H1 (cell line): ENCODE data around the gene CNN3. TPM values are rescaled to one million over a fixed set of nuclear protein-coding genes. Genes with fewer than 3 reads are reported as not detected.

Experiments
- GTF2F1 ChIP-seq: IDR thresholded peaks from 2 replicates; pipeline ENCODE4 v1.6.1; 2012; ENCODE audit warnings: low read depth, low read length, improper control_type of control experiment, borderline replicate concordance
- KDM5A ChIP-seq: fragments of 200-600 bp; IDR thresholded peaks from 2 replicates; pipeline ENCODE4 v1.7.1; 2012; ENCODE audit warnings: mild to moderate bottlenecking, low read length, inconsistent platforms, mixed read lengths
- NRF1 ChIP-seq: IDR thresholded peaks from 2 replicates; pipeline ENCODE4 v1.6.1; 2011; ENCODE audit warnings: mild to moderate bottlenecking, low read depth, low read length, improper control_type of control experiment
- polyA plus RNA-seq, 7 experiments: library from polyadenylated mRNA; depleted of rRNA in 3 of 7; stranded (reverse) in 5 of 7; unstranded in 2 of 7; fragments of >200 nt in 5 of 7; fragments of 200-250 nt in 2 of 7; gene quantifications; 1 replicate in 5 of 7; 2 replicates in 1 of 7; 4 replicates in 1 of 7; pipeline versions ENCODE4 v1.2.1 to v1.2.3, GENCODE V29; 2011 to 2013; ENCODE audit warnings: missing spikeins in 2 of 7, mixed read lengths in 2 of 7
- total RNA-seq: library from RNA; stranded (reverse); fragmentation: NEBNext Ultra II Directional; extraction: Animal tissue kit (Norgen Biotek cat#: 25700); gene quantifications from 2 replicates; pipeline ENCODE4 v1.2.1, GENCODE V29; 2021

Gene CNN3
- total and polyA plus RNA-seq, 2 of the 8 experiments (the other 6 are each of a cell fraction or from before 2014, with no cell fraction given) = 134 to 266 TPM

- no peak for TF ChIP-seq NRF1
- no peak for TF ChIP-seq GTF2F1
- no peak for TF ChIP-seq KDM5A
Measured at GRCh38 chr1:94951509-94952208, 24.7 kb upstream of the CNN3 start (continued).
